GM21360 (cell line): ENCODE data around the gene ABTB1.

Source experiments
- ATAC-seq: cut with Tn5 transposase; IDR thresholded peaks from one replicate; pipeline ENCODE4 v1.9.1; 2021; ENCODE audit warnings: mild to moderate bottlenecking, moderate library complexity; ENCODE audit not compliant: unreplicated experiment

Gene ABTB1

GRCh38 chr3:127718245-127718915, 45.6 kb downstream of the ABTB1 start:
- ATAC-seq = no peak

- no peak for ATAC-seq
Measured at GRCh38 chr3:127718916-127719290, 46.2 kb downstream of the ABTB1 start.

- no peak for ATAC-seq
Measured at GRCh38 chr3:127719369-127719768, 46.6 kb downstream of the ABTB1 start.

GRCh38 chr3:127720161-127720823, 47.5 kb downstream of the ABTB1 start:
- ATAC-seq = no peak

GRCh38 chr3:127720985-127721935, 48.5 kb downstream of the ABTB1 start:
- ATAC-seq = no peak

- ATAC-seq = no peak
Measured at GRCh38 chr3:127722091-127722784, 49.5 kb downstream of the ABTB1 start.

GRCh38 chr3:127723011-127723567, 50.3 kb downstream of the ABTB1 start:
- no peak for ATAC-seq

- no peak for ATAC-seq
Measured at GRCh38 chr3:127726894-127727293, 54.1 kb downstream of the ABTB1 start.

GRCh38 chr3:127728417-127729015, 55.8 kb downstream of the ABTB1 start:
- ATAC-seq = no peak

- no peak for ATAC-seq
Measured at GRCh38 chr3:127729556-127730056, 56.9 kb downstream of the ABTB1 start.

- ATAC-seq = no peak
Measured at GRCh38 chr3:127730171-127730570, 57.4 kb downstream of the ABTB1 start.
